Measurements from ENCODE around the gene DCDC1. TPM values are rescaled to one million over a fixed set of nuclear protein-coding genes. Genes with fewer than 3 reads are reported as not detected.

The DCDC1 gene
- total and polyA plus RNA-seq, 9 of the 15 experiments (the other 6 are each of a cell fraction or from before 2014, with no cell fraction given), result 0.05 to 0.18 (median 0.08) TPM; not detected in 3

DNA sequence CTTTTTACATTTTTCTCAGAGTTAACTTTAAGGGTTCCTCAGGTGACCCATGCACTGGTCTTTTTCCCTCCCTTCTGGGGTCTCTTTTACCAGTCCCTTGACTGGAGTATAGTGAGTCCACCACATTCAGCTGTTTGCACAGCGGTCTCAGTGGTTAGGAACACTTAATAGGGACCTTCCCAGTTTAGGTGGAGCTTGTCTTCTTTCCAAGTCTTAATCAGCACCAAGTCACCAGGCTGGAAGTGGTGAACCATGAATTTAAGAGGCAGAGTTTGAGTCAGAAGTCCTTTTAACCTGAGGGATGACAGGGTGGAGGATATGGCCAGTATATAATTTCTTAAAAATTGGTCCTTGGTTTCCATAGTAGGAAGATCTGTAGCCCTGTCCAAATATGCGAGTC is 433.7 kb downstream of the DCDC1 start (continued):
- TF ChIP-seq, protein P1, sequence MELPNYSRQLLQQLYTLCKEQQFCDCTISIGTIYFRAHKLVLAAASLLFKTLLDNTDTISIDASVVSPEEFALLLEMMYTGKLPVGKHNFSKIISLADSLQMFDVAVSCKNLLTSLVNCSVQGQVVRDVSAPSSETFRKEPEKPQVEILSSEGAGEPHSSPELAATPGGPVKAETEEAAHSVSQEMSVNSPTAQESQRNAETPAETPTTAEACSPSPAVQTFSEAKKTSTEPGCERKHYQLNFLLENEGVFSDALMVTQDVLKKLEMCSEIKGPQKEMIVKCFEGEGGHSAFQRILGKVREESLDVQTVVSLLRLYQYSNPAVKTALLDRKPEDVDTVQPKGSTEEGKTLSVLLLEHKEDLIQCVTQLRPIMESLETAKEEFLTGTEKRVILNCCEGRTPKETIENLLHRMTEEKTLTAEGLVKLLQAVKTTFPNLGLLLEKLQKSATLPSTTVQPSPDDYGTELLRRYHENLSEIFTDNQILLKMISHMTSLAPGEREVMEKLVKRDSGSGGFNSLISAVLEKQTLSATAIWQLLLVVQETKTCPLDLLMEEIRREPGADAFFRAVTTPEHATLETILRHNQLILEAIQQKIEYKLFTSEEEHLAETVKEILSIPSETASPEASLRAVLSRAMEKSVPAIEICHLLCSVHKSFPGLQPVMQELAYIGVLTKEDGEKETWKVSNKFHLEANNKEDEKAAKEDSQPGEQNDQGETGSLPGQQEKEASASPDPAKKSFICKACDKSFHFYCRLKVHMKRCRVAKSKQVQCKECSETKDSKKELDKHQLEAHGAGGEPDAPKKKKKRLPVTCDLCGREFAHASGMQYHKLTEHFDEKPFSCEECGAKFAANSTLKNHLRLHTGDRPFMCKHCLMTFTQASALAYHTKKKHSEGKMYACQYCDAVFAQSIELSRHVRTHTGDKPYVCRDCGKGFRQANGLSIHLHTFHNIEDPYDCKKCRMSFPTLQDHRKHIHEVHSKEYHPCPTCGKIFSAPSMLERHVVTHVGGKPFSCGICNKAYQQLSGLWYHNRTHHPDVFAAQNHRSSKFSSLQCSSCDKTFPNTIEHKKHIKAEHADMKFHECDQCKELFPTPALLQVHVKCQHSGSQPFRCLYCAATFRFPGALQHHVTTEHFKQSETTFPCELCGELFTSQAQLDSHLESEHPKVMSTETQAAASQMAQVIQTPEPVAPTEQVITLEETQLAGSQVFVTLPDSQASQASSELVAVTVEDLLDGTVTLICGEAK (IDR thresholded peaks at IDR 0.05), result no peak
- TF ChIP-seq, protein P1 (CRISPR knock-in tag; IDR thresholded peaks at IDR 0.05), result no peak
- TF ChIP-seq ZNF551 (CRISPR knock-in tag; IDR thresholded peaks at IDR 0.05), result no peak
- no peak for TF ChIP-seq RBM39 (optimal IDR thresholded peaks at IDR 0.05; ENCODE audit: low read depth, low read length)
- no peak for TF ChIP-seq ELF1 (tag; IDR thresholded peaks at IDR 0.05)
- no peak for TF ChIP-seq KDM1A (IDR thresholded peaks at IDR 0.05)
- TF ChIP-seq FOXK1 (CRISPR knock-in tag; IDR thresholded peaks at IDR 0.05; ENCODE audit: borderline replicate concordance), result no peak
- TF ChIP-seq SMARCE1 (IDR thresholded peaks at IDR 0.05), result no peak
- no peak for TF ChIP-seq GMEB1 (CRISPR knock-in tag; IDR thresholded peaks at IDR 0.05)

Data from K562 (cell line).